ENCODE measurements around the gene BMAL2.

The BMAL2 gene

GRCh38 chr12:27382171-27382795 is 49.6 kb downstream of the BMAL2 start:
- H3K4me1 ChIP-seq (ENCODE audit: control insufficient read depth, insufficient read depth, low read length) = no peaks in the 10 kb centered on the region
- H3K36me3 ChIP-seq (ENCODE audit: control insufficient read depth, insufficient read depth, low read length) = peaks cover 3% of the 10 kb centered on the region
- H3K4me3 ChIP-seq (ENCODE audit: low read length) = no peak overlapping the region
- H3K27me3 ChIP-seq (ENCODE audit: control insufficient read depth, insufficient read depth, low read length) = no peaks in the 10 kb centered on the region
- no peaks in the 10 kb centered on the region for H3K9me3 ChIP-seq (ENCODE audit: control insufficient read depth, low read length)
- no peak overlapping the region for H3K9ac ChIP-seq (ENCODE audit: low read length)
